ENCODE data around the gene C4orf50.

- no peak for TF ChIP-seq POLR2AphosphoS5 (IDR thresholded peaks at IDR 0.05; ENCODE audit: low read depth, low read length)
- no peak for TF ChIP-seq TAF1 (IDR thresholded peaks at IDR 0.05; ENCODE audit: borderline replicate concordance, insufficient read depth, low read length)
- no peak for TF ChIP-seq REST (IDR thresholded peaks at IDR 0.05; ENCODE audit: insufficient read depth in 1 of 2, low read depth in 2 of 2, low read length in 2 of 2)
- TF ChIP-seq SIN3A (IDR thresholded peaks at IDR 0.05; ENCODE audit: borderline replicate concordance, insufficient read depth, low read length): no peak
- no peak for TF ChIP-seq FOXP2 (optimal IDR thresholded peaks at IDR 0.05; ENCODE audit: borderline replicate concordance, extremely low read depth, extremely low read length, insufficient read depth)
These were observed 117.4 kb downstream of the C4orf50 start for GRCh38 chr4:5900844-5901243.

All from PFSK-1 (cell line).